Neuronal stem cell (in vitro differentiated cells): ENCODE results near the gene STX1B.

Source experiments
- DNase-seq: peaks from one replicate; pipeline ENCODE4 v3.0.0-alpha.2; 2013; ENCODE audit warnings: low spot score
- H2AFZ ChIP-seq: one replicate; pipeline ENCODE4 v1.6.1; 2013; ENCODE audit warnings: mild to moderate bottlenecking, low read length, inconsistent platforms
- H2AK5ac ChIP-seq: 2 replicates; pipeline ENCODE4 v1.6.1; 2013; ENCODE audit warnings: low read depth, mild to moderate bottlenecking, inconsistent platforms, low read length, moderate library complexity, mixed read lengths
- H2BK120ac ChIP-seq: 2 replicates; pipeline ENCODE4 v1.6.1; 2013; ENCODE audit warnings: low read depth, mild to moderate bottlenecking, inconsistent platforms, low read length, moderate library complexity, mixed read lengths
- H2BK12ac ChIP-seq: one replicate; pipeline ENCODE4 v1.6.1; 2013; ENCODE audit warnings: low read length, inconsistent platforms
- H2BK15ac ChIP-seq: 2 replicates; pipeline ENCODE4 v1.6.1; 2013; ENCODE audit warnings: mild to moderate bottlenecking, low read length, inconsistent platforms, mixed read lengths
- H2BK5ac ChIP-seq: one replicate; pipeline ENCODE4 v1.6.1; 2013; ENCODE audit warnings: inconsistent platforms, mild to moderate bottlenecking, low read length, moderate library complexity
- H3K14ac ChIP-seq: one replicate; pipeline ENCODE4 v1.6.1; 2013; ENCODE audit warnings: low read length, inconsistent platforms
- H3K18ac ChIP-seq: 2 replicates; pipeline ENCODE4 v1.6.1; 2013; ENCODE audit warnings: low read length, inconsistent platforms
- H3K23ac ChIP-seq: 2 replicates; pipeline ENCODE4 v1.6.1; 2013; ENCODE audit warnings: low read depth, mild to moderate bottlenecking, mixed read lengths, low read length, inconsistent platforms; ENCODE audit not compliant: poor library complexity
- H3K27ac ChIP-seq: replicated peaks from 3 replicates; pipeline ENCODE4 v1.5.1; 2013; ENCODE audit warnings: low read length, inconsistent platforms
- H3K27me3 ChIP-seq, 3 experiments: 2 replicates each; pipeline ENCODE4 v1.6.1; 2013; ENCODE audit warnings: low read length in 3 of 3, mild to moderate bottlenecking in 2 of 3, inconsistent platforms in 1 of 3, low read depth in 1 of 3, mixed read lengths in 1 of 3, moderate library complexity in 1 of 3; ENCODE audit not compliant: control insufficient read depth in 3 of 3, insufficient read depth in 3 of 3
- H3K36me3 ChIP-seq, 2 donors: replicated peaks in 1 of 2; 2 replicates each; pipeline ENCODE4 v1.6.1; 2013; ENCODE audit warnings: low read length in 2 of 2; ENCODE audit not compliant: control insufficient read depth in 2 of 2, insufficient read depth in 2 of 2
- H3K4ac ChIP-seq: 2 replicates; pipeline ENCODE4 v1.6.1; 2013; ENCODE audit warnings: inconsistent platforms, mild to moderate bottlenecking, low read length, moderate library complexity
- H3K4me1 ChIP-seq, 2 donors: 1 replicate in 1 of 2; 2 replicates in 1 of 2; pipeline ENCODE4 v1.6.1; 2013; ENCODE audit warnings: low read length in 2 of 2, low read depth in 1 of 2; ENCODE audit not compliant: control insufficient read depth in 2 of 2, insufficient read depth in 1 of 2
- H3K4me2 ChIP-seq: one replicate; pipeline ENCODE4 v1.6.1; 2013; ENCODE audit warnings: mild to moderate bottlenecking, low read length, inconsistent platforms; ENCODE audit not compliant: insufficient read depth, poor library complexity, severe bottlenecking
- H3K4me3 ChIP-seq, 2 donors: 2 replicates each; pipeline ENCODE4 v1.5.1; 2013; ENCODE audit warnings: low read length in 2 of 2, mild to moderate bottlenecking in 2 of 2, inconsistent platforms in 1 of 2, moderate library complexity in 1 of 2
- H3K79me1 ChIP-seq: one replicate; pipeline ENCODE4 v1.6.1; 2013; ENCODE audit warnings: low read depth, mild to moderate bottlenecking, inconsistent platforms, low read length, moderate library complexity
- H3K9ac ChIP-seq: one replicate; pipeline ENCODE4 v1.6.1; 2013; ENCODE audit warnings: mild to moderate bottlenecking, low read depth, low read length, inconsistent platforms; ENCODE audit not compliant: poor library complexity
- H3K9me3 ChIP-seq, 2 donors: replicated peaks in 1 of 2; 2 replicates each; pipeline versions ENCODE3 to v1.6.1; 2013; ENCODE audit warnings: low read length in 2 of 2, mild to moderate bottlenecking in 2 of 2, inconsistent platforms in 1 of 2, low read depth in 1 of 2, mixed read lengths in 1 of 2, moderate library complexity in 1 of 2; ENCODE audit not compliant: control insufficient read depth in 2 of 2, insufficient read depth in 1 of 2
- H4K8ac ChIP-seq: one replicate; pipeline ENCODE4 v1.6.1; 2013; ENCODE audit warnings: low read depth, mild to moderate bottlenecking, inconsistent platforms, low read length, moderate library complexity
- H4K91ac ChIP-seq: one replicate; pipeline ENCODE4 v1.6.1; 2013; ENCODE audit warnings: low read length, low read depth, mild to moderate bottlenecking, inconsistent platforms; ENCODE audit not compliant: poor library complexity
- WGBS, 2 donors: extraction: QIAGEN DNeasy Blood & Tissue Kit; methylation state at CpG; one replicate each; pipeline ENCODE4 v1.1.7; 2013; ENCODE audit warnings: missing lambda C conversion rate in 2 of 2, mixed read lengths in 1 of 2; ENCODE audit not compliant: insufficient read length in 2 of 2, insufficient replicate concordance in 1 of 2; ENCODE audit errors: extremely low coverage in 2 of 2; 5-methylcytosine and 5-hydroxymethylcytosine counted together

Gene STX1B

DNA sequence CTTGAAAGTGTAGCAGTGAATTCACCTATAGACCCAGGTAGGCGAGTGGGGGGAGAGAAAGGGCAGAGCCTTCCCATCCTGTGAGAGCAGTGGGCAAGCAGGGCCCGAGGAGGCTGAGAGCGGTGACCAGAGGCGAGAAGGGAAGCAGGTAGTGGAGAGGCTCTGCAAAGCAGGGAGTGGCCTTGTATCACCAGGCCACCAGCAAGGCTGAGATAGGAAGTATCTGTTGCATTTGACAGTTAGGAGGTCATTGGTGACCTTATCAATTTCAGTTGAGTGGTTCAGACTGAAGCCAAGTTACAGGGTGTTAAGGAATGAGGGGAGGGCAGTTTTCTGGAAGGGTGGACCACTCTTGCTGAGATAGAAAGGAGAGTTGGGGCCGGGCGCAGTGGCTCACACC is 36.1 kb downstream of the STX1B start:
- Histone ChIP-seq H3K9me3 (no peaks in the 10 kb centered on the region), H2AK5ac (no peak overlapping the region), H3K36me3 (peaks cover 69 to 94% of the 10 kb centered on the region in 2 donors), H4K8ac (no peak overlapping the region), H3K23ac (no peak overlapping the region), H3K9ac (no peak overlapping the region), H3K14ac (no peak overlapping the region), H2BK120ac (no peak overlapping the region), H2BK15ac (no peak overlapping the region), H3K27ac (no peak overlapping the region), H3K4me2 (no peak overlapping the region), H3K27me3 (no peaks in the 10 kb centered on the region), H3K4ac (no peak overlapping the region), H3K18ac (no peak overlapping the region), H3K4me3 (no peak overlapping the region), H3K79me1 (peaks cover 3% of the 10 kb centered on the region), H2AFZ (no peak overlapping the region), H2BK5ac (no peak overlapping the region), H4K91ac (no peak overlapping the region), H3K4me1 (no peaks in the 10 kb centered on the region), H2BK12ac (no peak overlapping the region)
- no CpG with 5 or more reads among the region's 6 CpGs for WGBS, 2 donors
- no peak for DNase-seq

DNA sequence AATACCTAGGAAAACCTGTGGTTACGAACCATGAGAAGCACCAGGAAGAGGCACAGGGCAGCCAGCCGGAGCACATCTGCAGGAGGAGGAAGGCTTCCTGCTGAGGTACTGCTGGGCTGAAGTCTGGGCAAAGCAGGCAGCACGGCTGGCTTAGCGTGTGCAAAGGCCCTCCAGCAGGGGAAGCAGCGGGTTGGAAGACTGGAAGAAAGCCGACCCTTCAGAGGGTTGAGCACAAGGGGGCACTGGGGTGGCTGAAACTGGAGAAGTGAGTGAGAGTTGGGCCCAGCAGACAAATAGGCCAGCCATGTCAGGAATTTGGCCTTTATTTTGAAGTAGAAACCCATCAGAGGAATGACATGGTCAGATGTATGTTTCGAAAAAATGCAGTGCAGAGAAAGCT is 37.6 kb downstream of the STX1B start:
- peak overlapping the region; percentile 72 for H3K9ac ChIP-seq
- no peak overlapping the region for H2AFZ ChIP-seq
- no peak overlapping the region for H3K14ac ChIP-seq
- H3K4me1 ChIP-seq, result no peaks in the 10 kb centered on the region
- H3K27ac ChIP-seq, result no peak overlapping the region
- no CpG with 5 or more reads among the region's 7 CpGs for WGBS, 2 donors
- DNase-seq, result no peak
- no peak overlapping the region for H2BK15ac ChIP-seq
- no peak overlapping the region for H4K8ac ChIP-seq
- no peak overlapping the region for H2BK12ac ChIP-seq
- no peak overlapping the region for H3K18ac ChIP-seq
- no peaks in the 10 kb centered on the region for H3K27me3 ChIP-seq
- no peak overlapping the region for H3K4me3 ChIP-seq
- H2AK5ac ChIP-seq, result no peak overlapping the region
- H3K79me1 ChIP-seq, result no peaks in the 10 kb centered on the region
- H4K91ac ChIP-seq, result no peak overlapping the region
- H3K23ac ChIP-seq, result no peak overlapping the region
- no peak overlapping the region for H3K4me2 ChIP-seq
- H2BK5ac ChIP-seq, result no peak overlapping the region
- H3K36me3 ChIP-seq, result peaks cover 65 to 96% of the 10 kb centered on the region in 2 donors
- no peak overlapping the region for H3K4ac ChIP-seq
- no peaks in the 10 kb centered on the region for H3K9me3 ChIP-seq
- H2BK120ac ChIP-seq, result no peak overlapping the region

DNA sequence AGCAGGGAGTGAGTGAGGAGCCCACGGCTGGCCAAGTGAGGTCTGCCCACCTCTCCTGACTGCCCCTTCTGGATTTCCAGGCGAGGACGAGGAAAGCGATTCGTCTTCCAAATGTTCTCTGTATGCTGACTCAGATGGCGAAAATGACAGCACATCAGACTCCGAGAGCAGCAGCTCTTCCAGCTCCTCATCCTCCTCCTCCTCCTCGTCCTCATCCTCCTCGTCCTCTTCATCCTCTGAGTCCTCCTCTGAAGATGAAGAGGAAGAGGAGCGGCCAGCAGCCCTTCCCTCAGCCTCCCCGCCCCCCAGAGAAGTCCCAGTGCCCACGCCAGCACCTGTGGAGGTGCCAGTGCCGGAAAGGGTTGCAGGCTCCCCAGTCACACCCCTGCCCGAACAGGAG is 39.1 kb downstream of the STX1B start:
- H3K4me3 ChIP-seq, result no peak overlapping the region
- no CpG with 5 or more reads among the region's 14 CpGs for WGBS, 2 donors
- H3K14ac ChIP-seq, result no peak overlapping the region
- H2AK5ac ChIP-seq, result no peak overlapping the region
- H3K9me3 ChIP-seq, result no peaks in the 10 kb centered on the region
- no peaks in the 10 kb centered on the region for H3K79me1 ChIP-seq
- H2AFZ ChIP-seq, result no peak overlapping the region
- H2BK5ac ChIP-seq, result no peak overlapping the region
- H2BK120ac ChIP-seq, result no peak overlapping the region
- H3K4me2 ChIP-seq, result no peak overlapping the region
- H2BK12ac ChIP-seq, result no peak overlapping the region
- H3K27me3 ChIP-seq, result no peaks in the 10 kb centered on the region
- no peaks in the 10 kb centered on the region for H3K4me1 ChIP-seq
- no peak overlapping the region for H3K4ac ChIP-seq
- DNase-seq, result no peak
- no peak overlapping the region for H3K18ac ChIP-seq
- no peak overlapping the region for H3K9ac ChIP-seq
- H4K91ac ChIP-seq, result no peak overlapping the region
- no peak overlapping the region for H4K8ac ChIP-seq
- H3K36me3 ChIP-seq, result peaks cover 65 to 94% of the 10 kb centered on the region in 2 donors
- no peak overlapping the region for H3K27ac ChIP-seq
- H2BK15ac ChIP-seq, result no peak overlapping the region
- no peak overlapping the region for H3K23ac ChIP-seq

DNA sequence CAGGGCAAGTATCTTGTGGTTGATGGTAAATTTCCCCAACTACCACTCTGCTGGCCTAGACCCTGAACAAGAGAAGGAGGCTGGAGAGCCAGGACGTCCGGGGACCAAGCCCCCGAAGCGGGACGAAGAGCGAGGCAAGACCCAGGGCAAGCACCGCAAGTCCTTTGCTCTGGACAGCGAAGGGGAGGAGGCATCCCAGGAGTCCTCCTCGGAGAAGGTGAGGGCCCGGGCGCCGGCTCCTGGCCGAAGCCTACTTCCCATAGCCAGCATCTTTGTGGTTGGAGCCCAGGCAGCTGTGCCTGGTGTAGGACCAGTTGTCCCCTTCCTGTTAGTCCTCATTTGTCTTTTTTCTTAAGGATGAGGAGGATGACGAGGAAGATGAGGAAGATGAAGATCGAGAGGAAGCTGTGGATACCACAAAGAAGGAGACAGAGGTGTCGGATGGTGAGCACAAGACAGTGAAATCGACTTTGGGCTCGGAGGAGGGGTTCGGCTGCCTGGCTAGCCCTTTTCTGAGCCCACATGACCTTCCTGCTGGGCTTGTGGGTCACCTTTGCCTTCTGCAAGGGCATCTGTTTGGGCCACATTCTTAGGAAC is 41.1 kb downstream of the STX1B start:
- Histone ChIP-seq H3K9me3 (no peaks in the 10 kb centered on the region), H3K79me1 (peaks cover 2% of the 10 kb centered on the region), H3K18ac (no peak overlapping the region), H3K4ac (no peak overlapping the region), H3K27ac (no peak overlapping the region), H3K36me3 (peaks cover 71 to 93% of the 10 kb centered on the region in 2 donors), H4K91ac (no peak overlapping the region), H2BK12ac (no peak overlapping the region), H3K23ac (no peak overlapping the region), H2AFZ (no peak overlapping the region), H3K27me3 (no peaks in the 10 kb centered on the region), H2AK5ac (no peak overlapping the region), H3K4me3 (no peak overlapping the region), H4K8ac (no peak overlapping the region), H3K9ac (no peak overlapping the region), H2BK120ac (no peak overlapping the region), H3K4me1 (no peaks in the 10 kb centered on the region), H3K14ac (no peak overlapping the region), H2BK15ac (no peak overlapping the region), H3K4me2 (no peak overlapping the region), H2BK5ac (no peak overlapping the region)
- WGBS, 2 donors, result no CpG with 5 or more reads among the region's 19 CpGs
- no peak for DNase-seq
